IPS-18a (cell line): ENCODE measurements around the gene IGFL1.
"Not testable (repeated sequence)": the region's sequence is repeated elsewhere in the genome, so short reads cannot be mapped to it uniquely, and the experiment has no call there.

ENCODE experiments used
- H3K27ac ChIP-seq: one replicate; pipeline ENCODE4 v1.5.1; 2013; ENCODE audit warnings: low read length
- H3K27me3 ChIP-seq: one replicate; pipeline ENCODE4 v1.6.1; 2013; ENCODE audit warnings: mild to moderate bottlenecking, low read length; ENCODE audit not compliant: control insufficient read depth, insufficient read depth
- H3K36me3 ChIP-seq: one replicate; pipeline ENCODE4 v1.6.1; 2013; ENCODE audit warnings: low read depth, low read length; ENCODE audit not compliant: control insufficient read depth
- H3K4me1 ChIP-seq: one replicate; pipeline ENCODE4 v1.6.1; 2013; ENCODE audit warnings: low read depth, low read length; ENCODE audit not compliant: control insufficient read depth
- H3K4me3 ChIP-seq: one replicate; pipeline ENCODE4 v1.5.1; 2013; ENCODE audit warnings: low read length
- H3K9ac ChIP-seq: one replicate; pipeline ENCODE4 v1.6.1; 2013; ENCODE audit warnings: mild to moderate bottlenecking, low read length, moderate library complexity
- H3K9me3 ChIP-seq: one replicate; pipeline ENCODE4 v1.6.1; 2013; ENCODE audit warnings: low read depth, low read length; ENCODE audit not compliant: control insufficient read depth

IGFL1 gene

DNA sequence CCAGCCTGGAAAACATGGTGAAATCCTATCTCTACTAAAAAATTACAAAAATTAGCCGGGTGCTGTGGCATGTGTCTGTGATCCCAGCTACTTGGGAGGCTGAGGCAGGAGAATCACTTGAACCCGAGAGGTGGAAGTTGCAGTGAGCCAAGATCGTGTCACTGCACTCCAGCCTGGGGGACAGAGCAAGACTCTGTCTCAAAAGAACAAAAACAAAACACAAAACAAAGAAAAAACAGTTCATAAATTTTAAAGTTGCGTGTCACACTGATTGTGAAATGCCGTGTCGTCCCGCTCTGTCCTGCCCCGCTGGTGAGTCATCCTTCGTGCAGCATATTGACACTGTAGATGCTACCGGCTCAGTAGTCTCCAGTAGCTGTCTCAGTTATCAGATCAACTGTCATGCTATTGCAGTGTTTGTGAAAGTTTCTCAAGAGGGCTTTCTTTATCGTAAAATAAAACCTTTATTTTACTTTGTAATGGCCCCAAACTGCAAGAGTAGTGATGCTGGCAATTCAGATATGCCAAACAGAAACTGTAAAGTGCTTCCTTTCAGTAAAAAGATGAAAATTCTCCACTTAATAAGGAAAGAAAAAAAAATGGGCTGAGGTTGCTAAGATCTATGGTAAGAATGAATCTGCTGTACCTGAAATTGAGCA lies 36.4 kb upstream of the IGFL1 start:
- H3K4me1 ChIP-seq: peaks cover 3% of the 10 kb centered on the region
- no peaks in the 10 kb centered on the region for H3K27me3 ChIP-seq
- no peak overlapping the region for H3K9ac ChIP-seq
- no peak overlapping the region for H3K4me3 ChIP-seq
- no peak overlapping the region for H3K27ac ChIP-seq
- no peaks in the 10 kb centered on the region for H3K36me3 ChIP-seq
- H3K9me3 ChIP-seq: no peaks in the 10 kb centered on the region

DNA sequence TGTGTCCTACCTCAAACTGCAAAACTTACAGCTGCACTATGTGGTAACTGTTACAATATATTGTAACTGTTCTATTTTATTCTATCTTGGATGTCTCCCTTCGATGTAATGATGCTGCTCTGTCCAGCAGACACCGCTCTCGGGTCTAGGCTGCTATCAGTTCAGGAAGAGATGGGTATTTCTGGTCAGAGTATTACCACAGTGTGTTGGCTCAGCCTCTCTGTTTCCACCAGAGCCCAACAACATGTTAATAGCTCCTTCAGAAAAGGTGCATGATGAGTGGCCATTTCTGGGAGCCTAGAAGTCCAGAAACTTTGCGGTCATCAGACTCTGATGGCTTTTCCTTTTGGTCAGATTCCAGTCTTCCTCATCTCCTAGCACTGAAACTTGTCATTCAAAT lies 35.9 kb upstream of the IGFL1 start:
- no peak overlapping the region for H3K27ac ChIP-seq

GRCh38 chr19:46195104-46195503 lies 34.4 kb upstream of the IGFL1 start:
- H3K9me3 ChIP-seq: no peaks in the 10 kb centered on the region
- H3K27ac ChIP-seq: no peak overlapping the region
- no peak overlapping the region for H3K4me3 ChIP-seq
- no peak overlapping the region for H3K9ac ChIP-seq
- H3K4me1 ChIP-seq: peaks cover 3% of the 10 kb centered on the region
- no peaks in the 10 kb centered on the region for H3K27me3 ChIP-seq
- no peaks in the 10 kb centered on the region for H3K36me3 ChIP-seq

More for the DNA sequence above, 35.9 kb upstream of the IGFL1 start:
- Histone ChIP-seq H3K4me3 (no peak overlapping the region), H3K4me1 (peaks cover 3% of the 10 kb centered on the region), H3K9me3 (no peaks in the 10 kb centered on the region), H3K36me3 (no peaks in the 10 kb centered on the region), H3K27me3 (no peaks in the 10 kb centered on the region), H3K9ac (no peak overlapping the region)

DNA sequence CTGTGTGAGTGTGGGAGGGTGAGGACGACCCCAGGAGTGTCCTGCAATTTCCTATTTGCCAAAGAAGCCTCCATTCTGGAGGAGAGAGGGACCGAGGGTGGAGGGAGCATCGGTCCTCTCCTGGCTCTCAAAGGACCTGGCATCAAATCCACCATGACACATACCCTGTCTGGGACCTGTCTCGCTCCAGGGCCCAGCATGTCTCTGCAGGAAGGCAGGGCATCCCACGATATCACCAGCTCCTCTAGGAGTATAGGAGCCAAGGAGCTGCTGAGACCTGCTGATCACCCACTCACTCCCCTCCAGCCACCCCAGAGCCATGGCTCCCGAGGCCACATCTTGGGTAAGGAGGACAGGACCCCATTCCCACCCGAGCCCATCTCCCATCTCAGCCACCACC lies 33.6 kb upstream of the IGFL1 start:
- not testable (repeated sequence) for H3K27ac ChIP-seq, H3K4me3 ChIP-seq, H3K4me1 ChIP-seq, H3K27me3 ChIP-seq, H3K9ac ChIP-seq, H3K36me3 ChIP-seq, H3K9me3 ChIP-seq

DNA sequence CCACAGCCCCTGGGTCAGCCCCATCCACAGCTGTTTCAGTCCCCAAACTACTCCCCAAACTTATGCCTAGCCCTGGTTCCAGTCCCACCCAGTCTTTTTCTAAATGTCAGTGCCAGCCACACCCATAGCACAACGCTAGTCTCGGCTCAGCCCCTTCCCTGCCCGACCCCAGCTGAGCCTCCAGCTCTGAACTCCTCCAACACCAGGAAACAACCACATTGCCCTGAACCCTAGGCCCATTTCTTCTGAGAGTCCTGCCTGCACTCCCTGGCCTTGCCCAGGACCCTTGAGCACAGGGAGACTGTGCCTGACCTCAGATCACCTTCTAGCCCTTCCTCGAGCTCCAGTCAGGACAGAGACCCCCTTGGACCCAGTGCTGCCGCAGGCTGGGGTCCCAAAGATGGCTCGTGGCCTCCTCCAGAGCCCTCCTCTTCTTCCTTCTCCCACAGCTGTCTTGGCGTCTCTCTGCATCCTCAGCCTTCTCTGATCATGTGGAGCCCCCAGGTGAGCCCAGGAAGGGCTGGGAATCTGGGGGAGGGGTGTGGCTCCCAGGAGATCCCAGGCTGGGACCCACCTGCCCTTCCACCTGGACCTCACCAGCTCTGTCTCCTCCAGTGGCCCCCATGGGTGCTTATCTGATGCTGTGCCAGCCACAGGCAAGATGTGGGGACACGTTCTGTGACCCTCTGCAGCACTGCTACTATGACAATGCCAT lies 33.0 kb upstream of the IGFL1 start:
- Histone ChIP-seq H3K4me3 (no peak overlapping the region), H3K27me3 (no peaks in the 10 kb centered on the region), H3K4me1 (peaks cover 3% of the 10 kb centered on the region), H3K27ac (no peak overlapping the region), H3K9ac (no peak overlapping the region), H3K9me3 (no peaks in the 10 kb centered on the region), H3K36me3 (no peaks in the 10 kb centered on the region)

DNA sequence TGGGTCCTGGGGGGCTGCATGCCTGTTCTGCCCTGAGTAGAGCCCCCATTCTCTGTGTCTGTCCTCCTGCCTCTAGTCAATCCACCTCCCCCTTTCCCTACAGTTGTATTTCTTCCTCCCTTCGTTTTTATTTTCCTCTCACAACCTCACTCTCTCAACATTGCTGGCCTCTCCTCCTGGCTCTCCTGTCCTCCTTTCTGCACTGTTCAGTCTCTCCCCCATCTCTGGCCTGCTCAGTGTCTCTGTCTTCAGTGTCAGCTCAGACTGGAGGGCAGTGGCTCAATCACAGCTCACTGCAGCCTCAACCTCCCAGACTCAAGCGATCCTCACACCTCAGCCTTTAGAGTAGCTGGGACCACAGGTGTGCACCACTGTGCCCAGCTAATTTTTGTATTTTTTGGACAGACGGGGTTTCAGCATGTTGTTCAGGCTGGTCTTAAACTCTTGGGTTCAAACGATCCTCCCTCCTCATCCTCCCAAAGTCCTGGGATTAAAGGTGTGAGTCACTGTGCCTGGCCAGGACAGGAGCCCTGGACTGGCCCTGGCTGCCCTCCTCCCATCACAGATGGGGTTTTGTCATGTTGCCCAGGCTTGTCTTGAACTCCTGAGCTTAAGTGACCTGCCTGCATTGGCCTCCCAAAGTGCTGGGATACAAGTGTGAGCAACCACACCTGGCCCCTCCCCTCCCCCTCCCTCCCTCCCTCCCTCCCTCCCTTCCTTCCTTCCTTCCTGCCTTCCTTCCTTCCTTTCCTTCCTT lies 32.0 kb upstream of the IGFL1 start:
- Histone ChIP-seq H3K9ac (no peak overlapping the region), H3K9me3 (no peaks in the 10 kb centered on the region), H3K4me3 (no peak overlapping the region), H3K36me3 (no peaks in the 10 kb centered on the region), H3K27ac (no peak overlapping the region), H3K4me1 (peaks cover 3% of the 10 kb centered on the region), H3K27me3 (no peaks in the 10 kb centered on the region)

DNA sequence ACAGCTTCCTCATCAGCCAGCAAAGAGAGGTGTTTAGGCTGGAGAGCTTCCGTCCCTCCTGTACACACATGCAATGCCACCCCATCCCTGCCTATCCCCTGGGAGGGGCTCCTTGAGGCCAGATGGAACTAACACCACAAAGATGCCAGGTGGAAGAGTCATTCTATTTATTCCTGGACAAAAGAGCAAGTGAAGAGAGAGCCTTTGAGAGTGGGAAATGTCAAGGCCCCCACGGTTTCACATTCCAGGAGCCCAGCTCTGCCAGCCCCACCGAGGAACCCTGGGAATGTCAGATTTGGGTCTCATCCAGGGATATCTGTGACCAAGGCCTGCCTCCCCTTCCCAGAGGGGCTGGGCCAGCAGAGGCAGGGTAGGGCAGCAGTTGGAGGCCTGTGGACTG lies 30.8 kb upstream of the IGFL1 start:
- Histone ChIP-seq H3K4me3 (no peak overlapping the region), H3K9ac (no peak overlapping the region), H3K4me1 (peaks cover under 1% of the 10 kb centered on the region), H3K27ac (no peak overlapping the region), H3K36me3 (no peaks in the 10 kb centered on the region), H3K9me3 (no peaks in the 10 kb centered on the region), H3K27me3 (no peaks in the 10 kb centered on the region)

DNA sequence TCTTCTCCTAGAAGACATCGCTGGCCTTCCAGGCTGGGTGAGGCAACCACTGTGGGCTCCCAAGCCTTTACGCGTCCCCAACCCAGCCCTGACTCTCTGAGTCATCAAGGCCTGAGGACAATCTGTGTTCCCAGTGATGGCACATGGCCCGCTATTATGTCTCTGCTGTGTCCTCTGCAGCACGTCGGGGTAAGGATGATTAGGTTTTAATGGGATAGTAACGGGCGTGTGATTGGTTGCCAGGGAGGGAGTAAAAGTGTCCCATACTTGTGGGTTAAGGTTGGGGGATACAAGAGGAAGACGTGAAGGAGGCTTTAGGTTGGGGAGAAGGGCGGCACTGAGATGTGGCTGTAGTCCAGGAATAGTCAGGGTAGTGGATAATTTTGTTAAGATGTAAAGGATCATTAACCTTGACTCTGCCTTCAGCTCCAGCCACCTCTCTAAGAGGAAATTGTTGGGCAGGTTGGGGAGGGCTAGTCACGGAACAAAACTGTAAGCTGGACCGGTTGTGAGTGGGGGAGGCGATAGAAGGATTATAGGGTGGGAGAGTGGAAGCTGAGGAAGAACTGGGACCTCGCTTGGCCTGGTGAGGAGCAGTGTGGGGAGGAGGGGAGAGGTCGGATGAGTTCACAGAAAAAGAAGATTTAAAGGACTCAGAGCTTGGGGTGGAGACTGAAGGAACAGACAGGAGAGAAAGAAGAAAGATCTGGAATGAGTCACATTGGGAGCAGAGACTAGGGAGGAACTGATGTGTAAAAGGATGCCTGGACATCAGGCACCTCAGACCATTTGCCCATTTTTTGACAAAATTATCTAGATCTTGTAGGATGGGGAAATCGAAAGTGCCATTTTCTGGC lies 27.9 kb upstream of the IGFL1 start:
- Histone ChIP-seq H3K4me1 (no peaks in the 10 kb centered on the region), H3K9me3 (no peaks in the 10 kb centered on the region), H3K27ac (no peak overlapping the region)

DNA sequence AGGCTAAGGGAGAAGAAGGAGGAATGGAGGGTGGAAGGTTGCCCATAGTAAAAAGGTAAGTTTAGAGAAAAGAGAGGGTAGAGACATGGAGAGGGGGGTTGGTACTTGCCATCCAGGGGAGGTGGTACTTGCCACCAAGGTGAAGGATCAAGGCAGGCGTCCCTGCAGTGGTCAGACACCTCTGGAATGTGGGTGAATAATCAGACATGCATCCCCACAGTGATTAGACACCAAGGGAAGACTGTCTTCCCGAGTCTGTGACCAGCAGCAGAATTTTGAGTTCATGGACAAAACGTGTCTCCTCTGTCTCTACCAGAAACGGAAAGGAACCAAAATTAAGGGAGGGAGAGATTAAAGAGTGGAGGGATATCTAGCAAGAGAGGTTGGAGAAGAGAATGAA lies 27.1 kb upstream of the IGFL1 start:
- no peaks in the 10 kb centered on the region for H3K4me1 ChIP-seq
- no peaks in the 10 kb centered on the region for H3K36me3 ChIP-seq
- no peak overlapping the region for H3K4me3 ChIP-seq
- H3K9me3 ChIP-seq: no peaks in the 10 kb centered on the region
- H3K9ac ChIP-seq: no peak overlapping the region
- H3K27ac ChIP-seq: no peak overlapping the region
- H3K27me3 ChIP-seq: no peaks in the 10 kb centered on the region

More for the DNA sequence above, 27.9 kb upstream of the IGFL1 start:
- Histone ChIP-seq H3K27me3 (no peaks in the 10 kb centered on the region), H3K9ac (no peak overlapping the region), H3K36me3 (no peaks in the 10 kb centered on the region), H3K4me3 (no peak overlapping the region)

DNA sequence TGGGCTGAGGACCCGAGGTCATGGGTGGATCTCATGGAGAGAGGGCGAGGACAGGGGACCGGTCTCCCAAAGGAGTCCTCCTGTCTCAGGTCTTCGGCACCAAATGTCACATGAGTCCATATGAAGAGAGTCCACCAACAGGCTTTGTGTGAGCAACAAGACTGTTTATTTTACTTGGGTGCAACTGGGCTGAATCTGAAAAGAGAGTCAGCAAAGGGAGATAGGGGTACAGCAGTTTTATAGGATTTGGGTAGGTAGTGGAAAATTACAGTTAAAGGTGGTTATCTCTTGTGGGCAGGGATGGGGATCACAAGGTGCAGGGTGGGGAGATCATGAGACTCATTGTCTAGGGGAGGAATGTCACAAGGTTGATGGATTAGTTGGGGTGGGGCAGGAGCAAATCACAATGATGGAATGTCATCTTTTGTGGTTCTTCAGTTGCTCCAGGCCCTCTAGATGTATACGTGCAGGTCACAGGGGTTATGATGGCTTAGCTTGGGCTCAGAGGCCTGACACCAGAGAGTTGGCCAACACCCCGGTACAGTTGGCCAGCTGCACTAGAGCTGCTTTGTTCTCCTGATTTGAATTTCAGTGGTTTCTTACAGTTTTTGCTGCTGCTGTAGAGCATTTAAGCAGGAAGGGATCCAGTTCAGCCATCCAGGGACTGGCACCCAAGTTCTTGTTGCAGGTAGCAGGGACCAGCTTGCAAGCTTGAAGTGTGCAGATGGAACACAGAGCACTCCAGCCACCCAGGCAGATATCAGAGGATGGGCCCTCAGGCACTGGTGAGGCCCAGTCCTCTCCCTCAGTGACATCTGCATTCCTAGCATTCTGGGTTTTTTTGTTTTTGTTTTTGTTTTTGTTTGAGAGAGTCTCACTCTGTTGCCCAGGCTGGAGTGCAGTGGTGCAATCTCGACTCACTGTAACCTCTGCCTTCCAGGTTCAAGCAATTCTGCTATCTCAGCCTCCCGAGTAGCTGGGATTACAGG lies 26.4 kb upstream of the IGFL1 start:
- Histone ChIP-seq H3K9ac (no peak overlapping the region), H3K27me3 (no peaks in the 10 kb centered on the region), H3K36me3 (no peaks in the 10 kb centered on the region), H3K4me1 (no peaks in the 10 kb centered on the region), H3K27ac (no peak overlapping the region), H3K4me3 (no peak overlapping the region), H3K9me3 (no peaks in the 10 kb centered on the region)
